Stimulated activated CD8-positive, alpha-beta memory T cell treated with anti-CD3 and anti-CD28 coated beads, Interleukin-15, amount 100 ng/mL, for 24 hours (primary cell): ENCODE measurements around the gene STX5.
"Not testable (repeated sequence)": the region's sequence is repeated elsewhere in the genome, so short reads cannot be mapped to it uniquely, and the experiment has no call there.

Experiments used
- DNase-seq: peaks from one replicate; pipeline ENCODE4 v3.0.0-alpha.2; 2020; ENCODE audit warnings: low read depth

The STX5 gene

GRCh38 chr11:62828130-62828529 is 3.7 kb downstream of the STX5 start:
- DNase-seq, result not testable (repeated sequence)

- no peak for DNase-seq
Observed at GRCh38 chr11:62823677-62824076, 8.2 kb downstream of the STX5 start.

DNA sequence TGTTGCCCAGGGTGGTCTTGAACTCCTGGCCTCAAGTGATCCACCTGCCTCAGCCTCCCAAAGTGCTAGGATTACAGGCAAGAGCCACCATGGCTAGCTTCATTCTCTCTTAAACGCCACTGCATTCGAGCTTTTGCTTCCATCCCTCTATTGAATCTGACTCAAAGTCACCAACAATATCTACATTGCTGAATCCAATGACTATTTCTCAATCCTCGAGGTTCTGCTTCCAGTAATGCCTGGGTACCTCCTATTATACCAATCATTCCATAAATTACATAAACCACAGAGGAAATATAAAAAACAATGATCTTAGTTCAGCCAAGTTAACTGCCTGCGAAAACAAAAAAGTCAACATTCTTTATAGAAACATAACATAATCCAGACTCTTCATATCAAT is 14.7 kb downstream of the STX5 start:
- no peak for DNase-seq

DNA sequence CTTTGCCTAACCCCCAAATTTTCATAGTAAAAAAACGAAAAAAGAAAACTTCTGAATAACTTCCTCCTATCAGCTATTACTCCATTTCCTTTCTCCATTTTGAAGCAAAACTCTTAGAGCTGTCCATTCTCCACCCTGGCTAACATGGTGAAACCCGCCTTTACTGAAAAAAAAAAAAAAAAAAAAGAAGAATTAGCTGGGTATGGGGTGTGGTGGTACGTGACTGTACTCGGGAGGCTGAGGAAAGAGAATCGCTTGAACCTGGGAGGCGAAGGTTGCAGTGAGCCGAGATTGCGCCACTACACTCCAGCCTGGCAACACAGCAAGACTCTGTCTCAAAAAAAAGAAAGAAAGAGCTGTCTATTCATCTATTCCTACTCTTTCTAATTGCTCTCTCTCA is 15.3 kb downstream of the STX5 start:
- DNase-seq, result no peak

- DNase-seq, result no peak
Observed at GRCh38 chr11:62811659-62812058, 20.2 kb downstream of the STX5 start.

DNA sequence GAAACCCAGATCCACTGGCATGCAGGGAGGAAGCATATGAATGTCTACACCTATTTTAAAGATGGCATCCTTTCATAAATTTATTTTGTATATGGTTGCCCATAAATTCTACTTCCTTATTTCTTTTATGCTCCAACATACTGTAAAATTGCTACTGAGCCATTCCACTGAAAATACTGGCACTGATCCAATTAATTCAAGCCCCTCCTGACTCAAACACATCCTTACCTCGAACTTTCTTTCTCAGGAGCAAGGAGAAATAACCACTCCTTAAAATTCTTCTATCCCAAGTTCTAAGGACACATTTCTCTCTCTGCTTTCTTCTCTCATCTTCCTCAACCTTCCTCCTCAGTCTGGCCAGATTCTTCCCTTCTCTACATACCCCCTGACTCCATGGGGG is 21.1 kb downstream of the STX5 start:
- no peak for DNase-seq

GRCh38 chr11:62806611-62807121 is 25.2 kb downstream of the STX5 start:
- no peak for DNase-seq

DNA sequence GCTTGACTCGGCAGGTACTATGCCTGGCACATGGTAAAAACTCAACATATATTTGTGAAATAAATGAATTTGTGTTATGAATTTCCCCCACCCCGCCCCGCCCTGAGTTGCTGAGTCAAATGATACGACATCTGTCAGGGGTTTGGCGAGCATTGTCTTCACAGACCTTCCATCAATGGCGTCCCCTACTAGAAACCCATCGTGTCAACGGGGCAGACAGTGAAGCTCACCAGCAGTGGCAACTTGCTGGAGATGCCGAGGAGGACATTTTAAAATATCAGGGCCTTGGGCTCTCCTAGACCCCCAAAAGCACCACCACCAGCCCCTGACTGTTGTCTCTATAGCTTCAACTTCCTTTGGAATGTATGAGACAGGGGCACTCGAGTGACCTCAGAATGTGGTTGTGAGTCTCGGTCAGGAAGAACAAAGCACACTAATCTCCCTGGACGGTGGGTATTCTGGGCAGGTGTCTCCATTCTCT is 25.9 kb downstream of the STX5 start:
- DNase-seq, result no peak

DNA sequence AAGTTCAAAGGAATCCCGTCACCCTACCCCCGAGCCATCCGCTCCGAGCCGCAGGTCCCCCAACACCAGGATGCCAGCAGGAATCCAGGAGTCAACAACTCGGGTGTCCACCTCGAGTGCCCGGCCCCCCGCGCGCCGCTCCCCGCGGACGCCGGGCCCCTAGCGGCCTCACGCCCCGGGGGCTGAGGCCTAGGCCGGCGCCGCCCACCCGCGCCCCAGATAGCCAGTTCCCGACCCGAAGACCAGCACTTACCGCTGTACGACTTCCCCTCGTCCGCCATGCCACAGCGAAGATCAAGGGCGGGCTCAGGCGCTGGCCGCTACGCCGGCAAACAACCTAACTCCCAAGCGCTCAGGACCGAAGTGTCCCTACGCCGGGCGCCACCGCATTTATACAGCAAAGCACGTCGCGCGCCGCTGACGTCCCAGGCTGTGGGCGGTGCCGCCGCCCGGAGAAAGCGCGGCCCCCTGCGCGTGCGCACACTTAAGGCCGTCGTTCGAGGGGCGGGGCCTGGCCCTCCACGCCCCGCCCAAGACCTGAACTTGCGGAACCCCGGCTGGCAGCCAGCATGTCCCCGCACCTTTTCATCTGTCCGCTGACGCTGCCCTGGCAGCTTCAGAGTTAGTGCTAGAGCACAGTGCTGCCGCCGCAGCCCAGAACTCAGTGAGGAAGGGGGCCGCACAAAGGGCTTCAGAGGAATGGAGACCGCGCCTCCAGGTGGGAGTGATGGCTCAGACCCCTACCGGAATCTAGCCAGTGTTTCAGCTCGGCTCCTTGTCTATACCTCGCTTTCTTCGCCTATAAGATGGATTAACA is 26.6 kb downstream of the STX5 start, which contains the start of gene NXF1:
NXF1 (minus strand) TSS at position 365 of the 817 bp plus-strand sequence; CDS start at position 281, 84 bp downstream.
- peak; percentile 97 for DNase-seq

GRCh38 chr11:62804310-62805075 is 27.4 kb downstream of the STX5 start:
- no peak for DNase-seq

DNA sequence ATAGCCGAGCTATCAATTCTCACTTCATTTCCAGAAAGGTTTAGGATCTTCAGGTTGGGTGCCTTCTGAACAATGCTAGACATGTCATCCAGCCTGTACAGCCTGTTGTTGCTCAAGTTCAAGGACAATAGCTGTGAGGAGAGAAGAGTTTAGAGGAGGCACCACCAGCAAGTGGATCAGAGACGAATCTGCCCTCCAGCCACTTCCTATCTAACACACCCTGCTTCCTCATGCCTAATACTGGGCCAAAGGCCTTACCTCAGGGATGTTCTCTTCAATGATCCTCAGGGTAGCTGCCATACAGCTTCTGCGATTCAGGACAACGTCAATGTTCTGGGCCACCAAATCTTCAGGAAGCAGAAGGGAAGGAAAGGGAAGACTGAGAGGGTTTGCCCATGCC is 30.8 kb downstream of the STX5 start:
- no peak for DNase-seq

GRCh38 chr11:62799486-62799885 is 32.4 kb downstream of the STX5 start:
- DNase-seq, result no peak

- no peak for DNase-seq
Observed at GRCh38 chr11:62796281-62796680, 35.6 kb downstream of the STX5 start.

DNA sequence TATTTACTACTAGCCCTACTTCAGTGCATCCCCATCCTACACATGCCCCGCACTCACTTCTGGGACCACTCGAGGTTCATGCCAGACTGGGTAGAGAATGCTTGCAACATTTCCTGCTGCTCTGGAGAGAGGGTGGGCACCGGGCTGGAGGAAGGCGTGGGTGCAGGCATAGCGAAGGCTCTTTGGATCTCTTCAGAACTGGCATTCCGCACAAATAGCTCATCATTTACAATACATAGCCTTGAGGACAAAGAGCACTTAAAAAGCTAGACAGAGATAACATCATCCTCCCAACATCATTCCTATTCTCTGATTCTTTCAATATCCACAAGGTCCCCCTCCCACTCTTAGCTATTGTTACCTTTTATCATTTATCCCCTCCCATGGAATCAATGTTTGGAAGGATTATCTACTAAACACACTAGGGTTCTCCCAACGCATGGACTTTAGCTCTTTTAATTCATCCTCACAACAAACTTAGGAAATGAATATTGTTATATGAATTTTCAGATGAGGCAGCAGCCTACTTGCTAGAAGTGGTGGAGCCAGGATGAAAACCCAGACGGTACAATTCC is 37.6 kb downstream of the STX5 start:
- DNase-seq, result no peak

DNA sequence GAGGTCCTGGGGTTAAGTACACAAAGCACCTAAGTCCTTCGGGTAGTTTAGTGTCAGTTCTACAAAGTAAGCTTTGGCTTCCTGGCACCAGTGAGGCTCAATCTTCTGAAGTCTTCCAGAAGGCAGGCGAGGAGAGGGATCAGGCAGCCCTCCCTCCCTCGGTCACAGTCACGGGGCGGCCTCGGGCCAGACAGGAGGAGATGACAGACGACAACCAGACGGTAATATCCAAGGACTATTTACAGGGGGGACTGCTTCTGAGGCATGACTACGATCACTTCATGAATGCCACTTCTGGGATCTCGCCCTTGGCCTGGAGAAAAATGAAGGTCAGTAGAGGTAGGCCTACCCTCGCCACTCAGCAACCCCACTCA is 39.7 kb downstream of the STX5 start:
- DNase-seq, result no peak

- peak; percentile 78 for DNase-seq
Observed at GRCh38 chr11:62791501-62792201, 40.2 kb downstream of the STX5 start, which contains the start of gene TMEM223. TMEM223 (minus strand) TSS chr11:62792006; CDS start chr11:62791994, 12 bp downstream.

GRCh38 chr11:62789576-62789975 is 42.3 kb downstream of the STX5 start:
- no peak for DNase-seq

- no peak for DNase-seq
Observed at GRCh38 chr11:62788991-62789390, 42.9 kb downstream of the STX5 start.

DNA sequence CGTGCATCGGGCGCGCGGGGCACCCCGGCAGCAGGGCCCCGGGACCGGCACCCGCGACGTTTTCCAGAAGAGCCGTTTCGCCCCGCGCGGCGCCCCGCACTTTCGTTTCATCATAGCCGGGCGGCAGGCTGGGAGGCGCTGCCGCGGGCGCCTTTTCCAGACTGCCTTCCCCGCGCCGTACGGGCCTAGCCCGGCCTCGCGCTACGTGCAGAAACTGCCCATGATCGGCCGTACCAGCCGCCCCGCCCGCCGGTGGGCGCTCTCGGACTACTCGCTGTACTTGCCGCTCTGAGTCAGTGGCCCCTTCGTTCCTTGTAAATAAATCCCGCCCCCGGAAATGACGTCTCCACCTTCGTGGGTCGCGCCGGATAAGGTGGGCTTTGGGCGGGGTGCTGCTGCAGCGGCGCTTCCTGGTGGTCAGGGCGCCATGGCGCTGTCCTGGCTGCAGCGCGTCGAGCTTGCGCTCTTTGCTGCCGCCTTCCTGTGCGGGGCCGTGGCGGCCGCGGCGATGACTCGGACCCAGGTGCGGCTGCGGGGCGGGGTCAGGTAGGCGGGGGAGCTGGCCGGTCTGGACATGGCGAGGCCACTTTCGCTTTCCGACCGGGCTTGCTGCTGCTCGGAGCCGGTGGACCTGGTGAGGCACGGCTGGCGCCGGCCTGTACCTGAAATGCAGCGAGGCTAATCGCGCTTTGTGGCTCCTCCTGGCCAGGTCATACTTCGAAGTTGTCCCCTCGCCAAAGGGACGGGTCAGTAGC is 44.7 kb downstream of the STX5 start, which contains the start of gene TMEM179B:
TMEM179B (plus strand) TSS at position 398 of the 755 bp plus-strand sequence; CDS start at position 428, 30 bp downstream.
- DNase-seq, result peak; percentile 97

- DNase-seq, result peak; percentile 70
Observed at GRCh38 chr11:62786318-62787004, 45.4 kb downstream of the STX5 start.
